ENCODE data around the gene LCN1. TPM values are rescaled to one million over a fixed set of nuclear protein-coding genes. Genes with fewer than 3 reads are reported as not detected.

LCN1 gene
- total RNA-seq, 1 donor from 2014 or later = 0.60 TPM

DNA sequence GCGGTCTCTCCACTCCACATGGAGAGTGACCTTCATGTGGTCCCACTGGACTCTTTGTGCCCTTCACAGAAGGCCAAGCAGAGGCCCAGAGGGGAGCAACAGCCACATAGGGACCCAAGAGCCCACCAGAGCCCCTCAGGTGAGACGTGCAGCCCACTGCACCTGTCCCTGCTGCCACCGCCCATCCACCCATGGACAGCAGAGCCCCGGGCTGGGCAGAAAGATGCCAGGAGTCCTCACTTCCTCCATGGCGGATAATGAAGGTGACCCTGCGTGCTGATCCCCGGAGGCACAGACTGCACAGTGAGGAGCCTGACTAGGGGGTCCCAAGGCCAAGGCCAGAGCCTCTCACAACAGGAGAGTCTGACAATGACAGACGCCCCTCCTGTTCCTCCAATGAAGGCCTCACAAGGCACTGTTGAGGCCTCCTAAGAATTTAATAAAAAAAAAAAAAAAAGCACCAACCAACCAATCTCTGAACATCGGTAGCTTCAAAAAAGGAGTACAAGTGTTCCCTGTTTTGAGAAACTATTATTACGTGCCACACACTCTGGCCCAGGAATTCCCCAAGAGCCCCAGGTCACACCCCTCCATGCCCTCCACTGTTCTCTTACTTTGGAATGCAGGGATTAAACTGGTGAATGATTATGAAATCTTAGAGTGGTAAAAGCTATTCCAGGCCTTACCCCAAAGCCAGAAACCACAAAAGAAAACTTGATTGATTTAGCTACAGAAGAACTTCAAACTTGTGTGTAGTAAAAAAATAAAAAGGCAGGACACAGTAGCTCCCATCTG lies 44.5 kb upstream of the LCN1 start:
- Mint-ChIP-seq H3K4me1 (ENCODE audit: low read depth) (peaks cover 12% of the 10 kb centered on the region), H3K9me3 (ENCODE audit: low read depth) (no peaks in the 10 kb centered on the region), H3K4me3 (ENCODE audit: unreplicated experiment) (no peak overlapping the region), H3K36me3 (ENCODE audit: low read depth) (no peaks in the 10 kb centered on the region), H3K27me3 (ENCODE audit: low read depth) (peaks cover 6% of the 10 kb centered on the region), H3K27ac (ENCODE audit: unreplicated experiment) (no peak overlapping the region)
- DNase-seq (ENCODE audit: low spot score) = no peak
- TF ChIP-seq, protein P1, sequence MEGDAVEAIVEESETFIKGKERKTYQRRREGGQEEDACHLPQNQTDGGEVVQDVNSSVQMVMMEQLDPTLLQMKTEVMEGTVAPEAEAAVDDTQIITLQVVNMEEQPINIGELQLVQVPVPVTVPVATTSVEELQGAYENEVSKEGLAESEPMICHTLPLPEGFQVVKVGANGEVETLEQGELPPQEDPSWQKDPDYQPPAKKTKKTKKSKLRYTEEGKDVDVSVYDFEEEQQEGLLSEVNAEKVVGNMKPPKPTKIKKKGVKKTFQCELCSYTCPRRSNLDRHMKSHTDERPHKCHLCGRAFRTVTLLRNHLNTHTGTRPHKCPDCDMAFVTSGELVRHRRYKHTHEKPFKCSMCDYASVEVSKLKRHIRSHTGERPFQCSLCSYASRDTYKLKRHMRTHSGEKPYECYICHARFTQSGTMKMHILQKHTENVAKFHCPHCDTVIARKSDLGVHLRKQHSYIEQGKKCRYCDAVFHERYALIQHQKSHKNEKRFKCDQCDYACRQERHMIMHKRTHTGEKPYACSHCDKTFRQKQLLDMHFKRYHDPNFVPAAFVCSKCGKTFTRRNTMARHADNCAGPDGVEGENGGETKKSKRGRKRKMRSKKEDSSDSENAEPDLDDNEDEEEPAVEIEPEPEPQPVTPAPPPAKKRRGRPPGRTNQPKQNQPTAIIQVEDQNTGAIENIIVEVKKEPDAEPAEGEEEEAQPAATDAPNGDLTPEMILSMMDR (IDR thresholded peaks at IDR 0.05) = no peak

DNA sequence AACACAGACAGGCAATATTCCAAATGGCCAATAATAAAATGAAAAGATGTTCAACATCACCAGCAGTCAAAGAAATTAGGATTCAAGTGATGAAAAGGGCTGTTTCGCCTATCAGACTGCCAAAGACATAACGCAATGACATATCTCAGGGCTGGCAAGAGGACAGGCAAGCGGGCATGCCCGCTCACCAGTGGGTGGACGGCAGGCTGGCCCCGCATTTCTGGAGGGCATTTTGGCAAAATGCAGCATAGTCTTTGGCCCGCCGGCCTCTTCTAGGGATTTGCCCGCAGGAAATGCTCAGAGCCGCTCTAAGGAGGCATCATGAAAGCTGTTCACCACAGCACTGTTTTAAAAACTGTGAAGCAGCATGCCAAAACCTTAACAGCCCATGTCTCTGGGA lies 43.0 kb upstream of the LCN1 start:
- TF ChIP-seq, protein P1 (IDR thresholded peaks at IDR 0.05) = no peak
- Mint-ChIP-seq H3K36me3 (ENCODE audit: low read depth) (no peaks in the 10 kb centered on the region), H3K9me3 (ENCODE audit: low read depth) (no peaks in the 10 kb centered on the region), H3K27ac (ENCODE audit: unreplicated experiment) (no peak overlapping the region), H3K4me1 (ENCODE audit: low read depth) (peaks cover 12% of the 10 kb centered on the region), H3K27me3 (ENCODE audit: low read depth) (peaks cover 3% of the 10 kb centered on the region), H3K4me3 (ENCODE audit: unreplicated experiment) (no peak overlapping the region)
- no peak for DNase-seq (ENCODE audit: low spot score)

DNA sequence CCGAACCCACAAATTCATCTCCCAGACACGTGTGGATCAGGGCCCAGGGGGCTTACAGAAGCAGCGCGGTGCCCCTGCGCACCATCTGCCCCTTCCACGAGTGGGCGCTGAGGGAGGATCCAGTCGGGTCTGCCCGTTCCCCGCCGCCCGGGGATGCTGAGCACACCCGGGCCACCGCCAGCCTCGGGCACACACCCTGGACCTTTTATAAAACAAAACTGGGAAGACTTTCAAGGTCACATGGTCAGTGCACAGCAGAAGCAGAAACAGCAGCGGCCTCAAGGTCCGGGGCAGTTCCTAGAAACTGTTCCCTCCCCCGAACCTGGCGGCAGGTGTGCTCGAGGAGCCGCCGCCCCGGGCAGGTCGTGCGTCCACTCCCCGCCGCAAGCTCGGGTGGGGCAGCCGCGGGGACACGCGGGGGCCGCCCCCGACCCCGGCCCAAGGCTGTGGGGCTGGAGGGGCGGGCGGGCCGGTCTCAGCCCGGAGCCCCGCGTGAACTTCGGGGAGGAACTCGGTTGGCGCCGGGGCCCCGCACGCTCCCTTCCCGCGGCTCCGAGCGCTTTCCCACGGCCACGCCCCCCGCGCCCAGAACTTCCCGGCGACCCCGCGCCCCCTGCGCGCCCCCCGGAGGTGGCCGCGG lies 42.3 kb upstream of the LCN1 start:
- H3K9me3 Mint-ChIP-seq (ENCODE audit: low read depth) = no peaks in the 10 kb centered on the region
- H3K36me3 Mint-ChIP-seq (ENCODE audit: low read depth) = no peaks in the 10 kb centered on the region
- H3K27ac Mint-ChIP-seq (ENCODE audit: unreplicated experiment) = peak overlapping the region; percentile 63
- H3K27me3 Mint-ChIP-seq (ENCODE audit: low read depth) = peaks cover 3% of the 10 kb centered on the region
- H3K4me1 Mint-ChIP-seq (ENCODE audit: low read depth) = peaks cover 12% of the 10 kb centered on the region
- DNase-seq (ENCODE audit: low spot score) = no peak
- TF ChIP-seq, protein P1 (IDR thresholded peaks at IDR 0.05) = peak; percentile 67
- H3K4me3 Mint-ChIP-seq (ENCODE audit: unreplicated experiment) = peak overlapping the region; percentile 76

DNA sequence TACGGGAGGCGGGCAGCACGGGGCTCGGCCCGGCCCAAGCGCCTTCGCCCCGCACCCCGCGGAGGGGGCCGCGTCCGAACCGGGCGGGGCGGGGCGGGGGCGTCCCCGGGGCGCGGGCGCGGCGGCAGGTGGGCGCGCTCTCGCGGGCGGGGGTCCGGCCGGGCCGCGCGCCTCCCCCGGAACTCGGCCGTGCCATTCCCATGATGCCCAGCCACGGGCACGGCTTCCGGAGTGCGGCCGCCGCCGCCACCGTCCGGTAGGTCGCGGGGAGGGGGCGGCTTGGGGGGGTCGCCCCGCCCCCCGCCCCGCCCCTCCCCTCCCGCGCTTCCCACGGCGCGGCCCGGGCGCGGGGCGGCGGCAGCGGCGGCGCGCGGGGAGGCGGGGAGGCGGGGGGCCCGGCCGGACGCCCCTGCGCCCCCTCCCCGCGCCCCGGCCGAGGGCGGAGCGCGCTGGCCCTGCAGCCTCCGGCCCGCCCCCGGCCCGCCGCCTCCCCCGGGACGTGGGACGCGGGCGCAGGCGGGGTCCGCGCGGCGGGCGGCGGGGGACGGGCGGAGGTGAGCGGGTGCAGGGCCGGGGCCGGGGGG lies 41.7 kb upstream of the LCN1 start, which contains the start of gene PPP1R26:
TSS of gene PPP1R26 (plus strand) at position 314 of the 584 bp plus-strand sequence. CDS start 4,729 bp downstream, outside the sequence.
- DNase-seq (ENCODE audit: low spot score) = no peak
- Mint-ChIP-seq H3K4me1 (ENCODE audit: low read depth) (peaks cover 12% of the 10 kb centered on the region), H3K4me3 (ENCODE audit: unreplicated experiment) (peak within 1 kb of the TSS; percentile 76), H3K27ac (ENCODE audit: unreplicated experiment) (peak within 1 kb of the TSS; percentile 63), H3K36me3 (ENCODE audit: low read depth) (no peaks in the 10 kb centered on the region), H3K27me3 (ENCODE audit: low read depth) (peaks cover 3% of the 10 kb centered on the region), H3K9me3 (ENCODE audit: low read depth) (no peaks in the 10 kb centered on the region)
- TF ChIP-seq, protein P1 (IDR thresholded peaks at IDR 0.05) = no peak

All from chondrocyte (in vitro differentiated cells).